A549 (cell line): ENCODE data around the gene POU2F3. TPM values are rescaled to one million over a fixed set of nuclear protein-coding genes. Genes with fewer than 3 reads are reported as not detected.

Experiments used
- ATAC-seq, 2 experiments: fragments of 200-7000 bp in 1 of 2; fragments of >200 bp in 1 of 2; cut with Nextera tagmentation in 1 of 2; cut with Tn5 transposase in 1 of 2; 3 replicates each; pipeline versions ENCODE4 v1.8.0 to v1.9.1; 2018 to 2020; ENCODE audit warnings: mild to moderate bottlenecking in 1 of 2, moderate library complexity in 1 of 2
- CTCF ChIA-PET: fragments of 300-600 bp; sonication (Branson Sonifier 250); formaldehyde crosslinking; extraction: SDS; loops from one replicate; lab custom pipeline; 2021; ENCODE audit warnings: antibody characterized with exemption, inconsistent platforms; lab: Yijun Ruan, JAX
- POLR2A ChIA-PET: fragments of 350-600 bp; formaldehyde crosslinking; extraction: SDS; loops from one replicate; lab custom pipeline; 2021; ENCODE audit warnings: antibody characterized with exemption, inconsistent platforms; lab: Yijun Ruan, JAX
- DNase-seq, 2 experiments: peaks; one replicate each; pipeline versions ENCODE4 v3.0.0 to v3.0.0-alpha.2; 2011 to 2016; ENCODE audit warnings: low read depth in 1 of 2, low spot score in 1 of 2
- FAIRE-seq: peaks from 2 replicates; lab custom pipeline; 2011; peaks lifted over from hg19 to GRCh38; lab: Jason Lieb, UNC
- H3K27ac ChIP-seq, 2 experiments: fragments of >200 bp; sonication (Bioruptor Twin); formaldehyde crosslinking; 3 replicates each; pipeline ENCODE4 v1.5.1; 2016 to 2017
- H3K4me1 ChIP-seq: fragments of >200 bp; sonication (Bioruptor Twin); formaldehyde crosslinking; 3 replicates; pipeline ENCODE4 v1.6.1; 2016
- H3K4me2 ChIP-seq: fragments of >200 bp; sonication (Bioruptor Twin); formaldehyde crosslinking; 3 replicates; pipeline ENCODE4 v1.6.1; 2016
- H3K4me3 ChIP-seq: fragments of >200 bp; sonication (Bioruptor Twin); formaldehyde crosslinking; 3 replicates; pipeline ENCODE4 v1.5.1; 2016
- H3K9me3 ChIP-seq: fragments of >200 bp; sonication (Bioruptor Twin); formaldehyde crosslinking; 3 replicates; pipeline ENCODE4 v1.6.1; 2016
- BCL3 ChIP-seq: fragments of >200 bp; sonication (Bioruptor Twin); formaldehyde crosslinking; IDR thresholded peaks from 3 replicates; pipeline ENCODE4 v1.6.1; 2016
- BHLHE40 ChIP-seq: IDR thresholded peaks from 2 replicates; pipeline ENCODE4 v1.6.1; 2012; ENCODE audit warnings: low read depth, low read length, inconsistent platforms
- CBX2 ChIP-seq: fragments of 200-600 bp; sonication (generic); IDR thresholded peaks from 2 replicates; pipeline ENCODE4 v1.6.1; 2016; ENCODE audit warnings: low read depth, mild to moderate bottlenecking, borderline replicate concordance
- CEBPB ChIP-seq, 2 experiments: fragments of >200 bp in 1 of 2; sonication (Bioruptor Twin) in 1 of 2; formaldehyde crosslinking in 1 of 2; IDR thresholded peaks; 2 replicates each; pipeline ENCODE4 v1.6.1; 2012 to 2016
- CHD2 ChIP-seq: fragments of 150-350 bp; IDR thresholded peaks from 2 replicates; pipeline ENCODE4 v1.6.1; 2014; ENCODE audit warnings: low read length; ENCODE audit not compliant: partially characterized antibody
- CHD4 ChIP-seq: fragments of 200-600 bp; sonication (generic); IDR thresholded peaks from 2 replicates; pipeline ENCODE4 v1.6.1; 2016; ENCODE audit warnings: antibody characterized with exemption, mild to moderate bottlenecking, borderline replicate concordance
- CTCF ChIP-seq: fragments of >200 bp; sonication (Bioruptor Twin); formaldehyde crosslinking; IDR thresholded peaks from 3 replicates; pipeline ENCODE4 v1.5.1; 2016
- FOSL2 ChIP-seq, 2 experiments: fragments of 450-650 bp in 1 of 2; fragments of >200 bp in 1 of 2; sonication (Bioruptor Twin) in 1 of 2; formaldehyde crosslinking; IDR thresholded peaks; 2 replicates each; pipeline versions ENCODE4 v1.5.0 to v1.6.1; 2016 to 2020; ENCODE audit warnings: mild to moderate bottlenecking in 1 of 2, moderate library complexity in 1 of 2
- FOXS1 ChIP-seq: fragments of 250-450 bp; sonication (Bioruptor Pico); IDR thresholded peaks from 2 replicates; pipeline ENCODE4 v1.5.0; 2020; ENCODE audit warnings: mild to moderate bottlenecking, moderate library complexity
- HDAC2 ChIP-seq: fragments of 200-600 bp; sonication (generic); IDR thresholded peaks from 2 replicates; pipeline ENCODE4 v1.6.1; 2016
- HEYL ChIP-seq: fragments of 250-450 bp; sonication (Bioruptor Pico); IDR thresholded peaks from 2 replicates; pipeline ENCODE4 v1.8.0; 2021; ENCODE audit warnings: mild to moderate bottlenecking, moderate library complexity
- HMGXB4 ChIP-seq: fragments of 250-450 bp; sonication (Bioruptor Pico); IDR thresholded peaks from 2 replicates; pipeline ENCODE4 v1.5.0; 2021; ENCODE audit warnings: mild to moderate bottlenecking, moderate library complexity, borderline replicate concordance
- HOXB13 ChIP-seq: fragments of 250-450 bp; sonication (Bioruptor Pico); IDR thresholded peaks from 2 replicates; pipeline ENCODE4 v1.5.0; 2020; ENCODE audit warnings: low read depth, mild to moderate bottlenecking, moderate library complexity
- MAFK ChIP-seq: fragments of 450-650 bp; IDR thresholded peaks from 2 replicates; pipeline ENCODE4 v1.6.1; 2014; ENCODE audit not compliant: partially characterized antibody
- MAZ ChIP-seq: fragments of 150-350 bp; IDR thresholded peaks from 2 replicates; pipeline ENCODE4 v1.6.1; 2014; ENCODE audit warnings: antibody characterized with exemption, low read depth, low read length, borderline replicate concordance
- PBX3 ChIP-seq: IDR thresholded peaks from 2 replicates; pipeline ENCODE4 v1.6.1; 2012
- PHF8 ChIP-seq: fragments of 200-600 bp; sonication (generic); IDR thresholded peaks from 2 replicates; pipeline ENCODE4 v1.6.1; 2016; ENCODE audit warnings: low read depth, mild to moderate bottlenecking, antibody characterized with exemption, moderate library complexity, borderline replicate concordance
- RAD21 ChIP-seq, 2 experiments: fragments of >200 bp in 1 of 2; sonication (Bioruptor Twin) in 1 of 2; formaldehyde crosslinking in 1 of 2; IDR thresholded peaks in 1 of 2; conservative IDR thresholded peaks in 1 of 2; 2 replicates in 1 of 2; 3 replicates in 1 of 2; pipeline ENCODE4 v1.6.1; 2012 to 2018; ENCODE audit warnings: inconsistent platforms in 1 of 2
- RCOR1 ChIP-seq: fragments of 150-350 bp; IDR thresholded peaks from 2 replicates; pipeline ENCODE4 v1.6.1; 2014; ENCODE audit warnings: antibody characterized with exemption, low read length, low read depth
- RFX5 ChIP-seq: fragments of 450-650 bp; IDR thresholded peaks from 2 replicates; pipeline ENCODE4 v1.7.1; 2014; ENCODE audit warnings: antibody characterized with exemption, mild to moderate bottlenecking, moderate library complexity
- RNF2 ChIP-seq: fragments of 200-600 bp; sonication (generic); IDR thresholded peaks from 2 replicates; pipeline ENCODE4 v1.6.1; 2016; ENCODE audit warnings: low read depth, mild to moderate bottlenecking, antibody characterized with exemption, moderate library complexity, borderline replicate concordance
- SMC3 ChIP-seq: fragments of >200 bp; sonication (Bioruptor Twin); formaldehyde crosslinking; IDR thresholded peaks from 3 replicates; pipeline ENCODE4 v1.6.1; 2018; ENCODE audit warnings: inconsistent platforms
- ZNF302 ChIP-seq: fragments of 250-450 bp; sonication (Bioruptor Pico); IDR thresholded peaks from 2 replicates; pipeline ENCODE4 v1.9.0; 2021; ENCODE audit warnings: inconsistent platforms, mild to moderate bottlenecking, moderate library complexity
- ZSCAN20 ChIP-seq: fragments of 250-450 bp; sonication (Bioruptor Pico); IDR thresholded peaks from 2 replicates; pipeline ENCODE4 v1.8.0; 2022; ENCODE audit warnings: mild to moderate bottlenecking, moderate library complexity
- WGBS: methylation state at CpG from one replicate; pipeline ENCODE4 v1.1.6; 2017; ENCODE audit errors: missing lambda C conversion rate; 5-methylcytosine and 5-hydroxymethylcytosine counted together
- polyA plus RNA-seq, 4 experiments: library from polyadenylated mRNA; depleted of rRNA in 3 of 4; stranded (reverse); fragments of >200 nt; fragmentation: RNase III in 1 of 4; extraction: RNeasy Plus Mini Kit Qiagen cat#74134 plus additional on column Dnase treatment in 1 of 4; gene quantifications; 2 replicates in 3 of 4; 3 replicates in 1 of 4; pipeline ENCODE4 v1.2.3, GENCODE V29; 2011 to 2017

POU2F3 gene
- polyA plus RNA-seq, 2 of the 4 experiments (the other 2 are of a cell fraction), result not detected

GRCh38 chr11:120333801-120334200 lies 93.9 kb downstream of the POU2F3 start (continued):
- TF ChIP-seq FOSL2 (IDR thresholded peaks at IDR 0.05), result no peak
- no peak for TF ChIP-seq FOSL2 (CRISPR knock-in tag; IDR thresholded peaks at IDR 0.05)
- TF ChIP-seq SMC3, result no peak

GRCh38 chr11:120334332-120334731 lies 94.4 kb downstream of the POU2F3 start:
- FAIRE-seq (no peak), ATAC-seq (no peak), DNase-seq (no peak)
- Histone ChIP-seq H3K4me2 (peak overlapping the region; percentile 96; the same call in 2 of the 3 replicates), H3K4me3 (no peak overlapping the region), H3K27ac (no peak overlapping the region; a peak in 1 of 6 replicates), H3K9me3 (no peaks in the 10 kb centered on the region), H3K4me1 (peaks cover 42% of the 10 kb centered on the region)
- POLR2A ChIA-PET, result interaction anchor here (3.3 kb wide), 1 partner anchor 98 kb away, joined by 16 read pairs; no protein-coding TSS in a partner anchor
- CTCF ChIA-PET, result interaction anchor here (0.6 to 2.0 kb wide), 15 partner anchors 9 to 172 kb away, joined by 3 to 13 read pairs (median 4); partner anchors contain the start of gene TLCD5
- 0% methylated on average over 1 of the region's 1 CpG for WGBS
- TF ChIP-seq RFX5 (no peak), HEYL (CRISPR knock-in tag) (no peak), ZNF302 (CRISPR knock-in tag) (no peak), MAFK (no peak), RCOR1 (no peak), BCL3 (no peak)

GRCh38 chr11:120334894-120335462 lies 95.0 kb downstream of the POU2F3 start:
- FAIRE-seq (no peak), ATAC-seq (peak in 1 of 2 experiments; percentile 22; a peak in 1 of 6 replicates), DNase-seq (peak; percentile 40 to 76)
- TF ChIP-seq RAD21 (conservative IDR thresholded peaks at IDR 0.05 in 1 of 2, IDR thresholded peaks at IDR 0.05 in 1 of 2), result peak; percentile 48 to 60; a peak in 4 of 5 replicates
- no peak for TF ChIP-seq ZSCAN20
- peak; percentile 57 for TF ChIP-seq CTCF
- TF ChIP-seq HOXB13 (CRISPR knock-in tag), result no peak
- TF ChIP-seq PHF8, result no peak
- no peak for TF ChIP-seq RNF2
- no peak for TF ChIP-seq BHLHE40
- TF ChIP-seq FOXS1 (CRISPR knock-in tag), result no peak
- TF ChIP-seq CHD2, result no peak
- no peak for TF ChIP-seq HMGXB4 (CRISPR knock-in tag)
- peak; percentile 47; the same call in 2 of the 3 replicates for TF ChIP-seq SMC3
- no peak for TF ChIP-seq CBX2
- no peak for TF ChIP-seq HDAC2
- TF ChIP-seq PBX3, result no peak
- TF ChIP-seq CHD4, result no peak
- TF ChIP-seq MAZ, result no peak
- peak; percentile 22; a peak in 2 of 4 replicates for TF ChIP-seq CEBPB (IDR thresholded peaks at IDR 0.05)
- WGBS, result 2% methylated on average over 8 of the region's 8 CpGs
- peak overlapping the region; percentile 84 to 100 for H3K27ac ChIP-seq
- ChIA-PET POLR2A (interaction anchor here (2.4 to 3.3 kb wide), 2 partner anchors 66 to 97 kb away, joined by 16 read pairs; no protein-coding TSS in a partner anchor), CTCF (interaction anchor here (0.6 to 2.4 kb wide), 22 partner anchors 9 to 855 kb away, joined by 3 to 13 read pairs (median 4); no protein-coding TSS in a partner anchor)
- no peaks in the 10 kb centered on the region for H3K9me3 ChIP-seq
- H3K4me2 ChIP-seq, result peak overlapping the region; percentile 96
- peaks cover 49% of the 10 kb centered on the region for H3K4me1 ChIP-seq
- H3K4me3 ChIP-seq, result peak overlapping the region; percentile 64
